K562 (cell line): ENCODE measurements around the gene MAEL. TPM values are rescaled to one million over a fixed set of nuclear protein-coding genes. Genes with fewer than 3 reads are reported as not detected.
A peak's percentile ranks its signal among the peaks of the same experiment; 100 is the strongest.

Experiments used
- ATAC-seq: fragments of 200-7000 bp; cut with Tn5 transposase; 3 replicates; pipeline ENCODE4 v1.9.1; 2020; ENCODE audit warnings: moderate library complexity
- BruUV-seq: library from RNA; stranded (reverse); fragments of 400-500 nt; replicated peaks from 2 replicates; lab custom pipeline; 2021; lab: Mats Ljungman, UMichigan
- CTCF ChIA-PET: fragments of 300-600 bp; formaldehyde crosslinking; extraction: SDS; loops from one replicate; lab custom pipeline; 2021; ENCODE audit warnings: low intra/inter-chr PET ratio; lab: Yijun Ruan, JAX
- POLR2A ChIA-PET: fragments of 300-600, 350-650 bp; sonication (Branson Sonifier 250); formaldehyde crosslinking; extraction: SDS; loops from one replicate; lab custom pipeline; 2021; ENCODE audit warnings: antibody characterized with exemption, inconsistent platforms; lab: Yijun Ruan, JAX
- DNase-seq, 4 experiments: peaks; one replicate each; pipeline versions ENCODE4 v3.0.0 to v3.0.0-alpha.2; 2011 to 2018; ENCODE audit warnings: low spot score in 3 of 4, mixed read lengths in 3 of 4; ENCODE audit errors: extremely low read depth in 1 of 4
- FAIRE-seq: peaks from 2 replicates; lab custom pipeline; 2011; peaks lifted over from hg19 to GRCh38; lab: Jason Lieb, UNC
- H2AFZ ChIP-seq: 2 replicates; pipeline ENCODE4 v1.6.0; 2011; ENCODE audit warnings: low read depth, low read length, control low read depth, inconsistent platforms
- H3K27ac ChIP-seq: fragments of 200-600 bp; 3 replicates; pipeline ENCODE4 v1.8.0; 2011; ENCODE audit warnings: low read depth, mild to moderate bottlenecking, control low read depth, inconsistent platforms, low read length, moderate library complexity, mixed read lengths; ENCODE audit errors: extremely low read depth
- H3K27me3 ChIP-seq, 2 experiments: fragments of 300-600 bp in 1 of 2; 2 replicates in 1 of 2; 3 replicates in 1 of 2; pipeline versions ENCODE4 v1.6.0 to v1.8.0; 2011; ENCODE audit warnings: inconsistent platforms in 2 of 2, low read length in 2 of 2, mild to moderate bottlenecking in 1 of 2, mixed read lengths in 1 of 2, moderate library complexity in 1 of 2; ENCODE audit not compliant: control insufficient read depth in 2 of 2, insufficient read depth in 2 of 2
- H3K36me3 ChIP-seq: fragments of 300-600 bp; 3 replicates; pipeline ENCODE4 v1.8.0; 2011; ENCODE audit warnings: mild to moderate bottlenecking, low read length, inconsistent platforms; ENCODE audit not compliant: control insufficient read depth, insufficient read depth
- H3K4me1 ChIP-seq, 2 experiments: fragments of 200-600 bp in 1 of 2; replicated peaks in 1 of 2; 2 replicates in 1 of 2; 3 replicates in 1 of 2; pipeline versions ENCODE4 v1.5.1 to v1.8.0; 2011; ENCODE audit warnings: inconsistent platforms in 2 of 2, low read length in 2 of 2, mild to moderate bottlenecking in 1 of 2, mixed read lengths in 1 of 2, moderate library complexity in 1 of 2; ENCODE audit not compliant: control insufficient read depth in 2 of 2, insufficient read depth in 2 of 2
- H3K4me2 ChIP-seq: 2 replicates; pipeline ENCODE4 v1.6.1; 2011; ENCODE audit warnings: low read length, control low read depth, inconsistent platforms, mixed read lengths; ENCODE audit not compliant: insufficient read depth
- H3K4me3 ChIP-seq: fragments of 200-600 bp; sonication (generic), shearing (Covaris generic); 2 replicates; pipeline ENCODE4 v1.5.1; 2016; ENCODE audit warnings: control low read depth, inconsistent platforms
- H3K79me2 ChIP-seq: fragments of 200-600 bp; 3 replicates; pipeline ENCODE4 v1.8.0; 2011; ENCODE audit warnings: low read length, inconsistent platforms; ENCODE audit not compliant: control insufficient read depth, insufficient read depth
- H3K9ac ChIP-seq, 2 experiments: 2 replicates each; pipeline versions ENCODE4 v1.6.0 to v1.6.1; 2011; ENCODE audit warnings: low read depth in 2 of 2, low read length in 2 of 2, control low read depth in 1 of 2, inconsistent platforms in 1 of 2, mild to moderate bottlenecking in 1 of 2, mixed read lengths in 1 of 2; ENCODE audit not compliant: insufficient read depth in 1 of 2
- H3K9me1 ChIP-seq: one replicate; pipeline ENCODE4 v1.6.0; 2011; ENCODE audit warnings: inconsistent platforms, mild to moderate bottlenecking, low read length, moderate library complexity; ENCODE audit not compliant: control insufficient read depth, insufficient read depth
- H3K9me3 ChIP-seq: replicated peaks from 2 replicates; pipeline ENCODE4 v1.5.1; 2011; ENCODE audit warnings: low read depth, low read length, inconsistent platforms; ENCODE audit not compliant: control insufficient read depth, insufficient read depth
- H4K20me1 ChIP-seq: replicated peaks from 2 replicates; pipeline ENCODE4 v1.6.1; 2011; ENCODE audit warnings: low read length, inconsistent platforms, mixed read lengths; ENCODE audit not compliant: control insufficient read depth, insufficient read depth
- CEBPB ChIP-seq: fragments of 450-650 bp; IDR thresholded peaks from 2 replicates; pipeline ENCODE4 v1.6.1; 2016; ENCODE audit warnings: missing genetic modification characterization, missing compliant biosample characterization
- CEBPG ChIP-seq, 3 experiments: fragments of 200-800 bp in 1 of 3; sonication (Bioruptor generic) in 1 of 3; sonication (generic) in 1 of 3; formaldehyde crosslinking in 1 of 3; IDR thresholded peaks in 2 of 3; conservative IDR thresholded peaks in 1 of 3; 2 replicates each; pipeline versions ENCODE4 v1.6.1 to v1.8.0; 2016 to 2022; ENCODE audit warnings: missing compliant biosample characterization in 2 of 3, missing genetic modification characterization in 2 of 3, mild to moderate bottlenecking in 1 of 3, missing genetic modification reagents in 1 of 3
- MXI1 ChIP-seq: IDR thresholded peaks from 2 replicates; pipeline ENCODE4 v1.6.1; 2011; ENCODE audit warnings: low read depth, mild to moderate bottlenecking, improper control_type of control experiment, low read length
- NFIC ChIP-seq: fragments of 450-650 bp; IDR thresholded peaks from 2 replicates; pipeline ENCODE4 v1.6.1; 2017; ENCODE audit warnings: mild to moderate bottlenecking, inconsistent platforms
- NONO ChIP-seq, 2 experiments: fragments of 200-400 bp in 1 of 2; fragments of 450-650 bp in 1 of 2; formaldehyde crosslinking in 1 of 2; IDR thresholded peaks; 2 replicates each; pipeline ENCODE4 v1.6.1; 2017; ENCODE audit warnings: low read depth in 2 of 2, mild to moderate bottlenecking in 2 of 2, moderate library complexity in 2 of 2, low read length in 1 of 2
- PHB ChIP-seq: fragments of 250-450 bp; sonication (Bioruptor Pico); IDR thresholded peaks from 2 replicates; pipeline ENCODE4 v1.5.0; 2021
- ZZZ3 ChIP-seq: fragments of 450-650 bp; IDR thresholded peaks from 2 replicates; pipeline ENCODE4 v1.6.1; 2016; ENCODE audit warnings: antibody characterized with exemption, mild to moderate bottlenecking, moderate library complexity
- WGBS: fragments of 100-300 bp; shearing (Covaris generic); methylation state at CpG from one replicate; pipeline ENCODE4 v1.1.6; 2016; ENCODE audit warnings: low coverage, mixed read lengths; ENCODE audit not compliant: insufficient coverage; ENCODE audit errors: missing lambda C conversion rate; 5-methylcytosine and 5-hydroxymethylcytosine counted together
- in situ Hi-C: fragments of 300-500 bp; cut with MboI; formaldehyde crosslinking; loops from 4 replicates; pipeline ENCODE4 v1.15.0; 2018; ENCODE audit warnings: inconsistent platforms, mixed read lengths
- intact Hi-C: fragments of 100-400 bp; cut with micrococcal nuclease; formaldehyde crosslinking; loops from 2 replicates; pipeline ENCODE4 v1.14.2; 2022
- polyA plus RNA-seq, 8 experiments: library from polyadenylated mRNA; depleted of rRNA in 4 of 8; stranded (reverse) in 5 of 8; unstranded in 3 of 8; fragments of >200 nt; fragmentation: Nextera tagmentation in 2 of 8; fragmentation: Illumina TruSeq in 1 of 8; extraction: Ambion mirVana in 2 of 8; extraction: Trizol in 1 of 8; gene quantifications; 2 replicates each; pipeline versions ENCODE4 v1.2.1 to v1.2.3, GENCODE V29; 2011 to 2014; ENCODE audit warnings: inconsistent platforms in 1 of 8, missing spikeins in 1 of 8
- total RNA-seq, 7 experiments: library from RNA; depleted of rRNA in 6 of 7; stranded (reverse); fragments of >200 nt in 6 of 7; fragmentation: Illumina TruSeq in 2 of 7; extraction: Trizol in 2 of 7; gene quantifications; 2 replicates each; pipeline versions ENCODE4 v1.2.1 to v1.2.3, GENCODE V29; 2011 to 2021; ENCODE audit warnings: low replicate concordance in 1 of 7
- TF ChIP-seq, protein P1 (sequence below): fragments of 450-650 bp; IDR thresholded peaks from 2 replicates; pipeline ENCODE4 v1.6.1; 2018; ENCODE audit not compliant: partially characterized antibody
- TF ChIP-seq, protein P2 (sequence below): sonication (generic); formaldehyde crosslinking; IDR thresholded peaks from 2 replicates; pipeline ENCODE4 v1.8.0; 2022; ENCODE audit warnings: missing genetic modification reagents, mild to moderate bottlenecking, borderline replicate concordance

MAEL gene
- total and polyA plus RNA-seq, 9 of the 15 experiments (the other 6 are each of a cell fraction or from before 2014, with no cell fraction given) = 0.11 to 1.9 (median 0.75) TPM

- no peak for DNase-seq
- H3K27me3 ChIP-seq = no peaks in the 10 kb centered on the region; a peak in 3 of 5 replicates
- FAIRE-seq = no peak
- ATAC-seq = no peak
- TF ChIP-seq CEBPB (tag) (peak; percentile 65), CEBPG (CRISPR knock-in tag; IDR thresholded peaks at IDR 0.05) (no peak), CEBPG (tag; conservative IDR thresholded peaks at IDR 0.05 in 1 of 2, IDR thresholded peaks at IDR 0.05 in 1 of 2) (peak in 1 of 2 experiments; percentile 32; a peak in 1 of 4 replicates), NONO (IDR thresholded peaks at IDR 0.05; ENCODE audit: low read depth in 2 of 2, low read length in 1 of 2) (no peak)
- in situ Hi-C loops = no loop called here
- no peaks in the 10 kb centered on the region for H3K79me2 ChIP-seq
- no peak overlapping the region for H3K27ac ChIP-seq
- H3K9ac ChIP-seq = no peak overlapping the region
- intact Hi-C loops = no loop called here
- ChIA-PET POLR2A (interaction anchor here (0.6 kb wide), 1 partner anchor 161 kb away, joined by 3 read pairs; no protein-coding TSS in a partner anchor), CTCF (no interaction called here)
- H3K9me3 ChIP-seq = no peaks in the 10 kb centered on the region
- no peak overlapping the region for H3K4me3 ChIP-seq
- BruUV-seq = no TSS peak
- no peak overlapping the region for H2AFZ ChIP-seq
- H3K4me2 ChIP-seq = no peak overlapping the region
- no peaks in the 10 kb centered on the region for H3K4me1 ChIP-seq
- H3K36me3 ChIP-seq = no peaks in the 10 kb centered on the region
- WGBS = 3% methylated on average over 6 of the region's 6 CpGs
- no peaks in the 10 kb centered on the region for H3K9me1 ChIP-seq
- no peaks in the 10 kb centered on the region for H4K20me1 ChIP-seq
Observed at GRCh38 chr1:167016100-167016750, 27.1 kb downstream of the MAEL start.

DNA sequence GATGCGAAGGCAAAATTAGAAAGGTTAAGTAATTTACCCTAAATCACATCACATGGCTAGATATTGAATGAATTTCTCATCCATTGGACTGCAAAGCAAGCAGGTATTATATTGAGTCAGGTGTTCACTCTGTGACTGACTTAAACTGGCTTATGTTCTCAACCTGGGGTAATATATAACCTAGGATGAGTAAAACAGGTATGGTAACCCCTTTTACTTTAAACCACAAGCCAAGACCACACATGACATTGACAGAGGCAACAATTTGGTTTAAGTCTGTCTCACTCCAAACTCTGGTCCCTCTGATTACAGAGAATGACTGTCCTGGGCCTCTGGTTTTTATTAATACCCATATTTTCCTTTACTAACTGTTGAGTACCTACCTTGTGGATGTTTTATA, 33.3 kb downstream of the MAEL start:
- POLR2A ChIA-PET = interaction anchor here (0.7 kb wide), 1 partner anchor 31 kb away, joined by 4 read pairs; no protein-coding TSS in a partner anchor
- BruUV-seq = no TSS peak
- Histone ChIP-seq H3K4me1 (no peaks in the 10 kb centered on the region), H3K36me3 (no peaks in the 10 kb centered on the region), H3K9me3 (no peaks in the 10 kb centered on the region), H3K79me2 (no peaks in the 10 kb centered on the region), H3K27me3 (no peaks in the 10 kb centered on the region; a peak in 1 of 5 replicates), H3K9me1 (no peaks in the 10 kb centered on the region), H2AFZ (no peak overlapping the region), H4K20me1 (no peaks in the 10 kb centered on the region), H3K4me3 (no peak overlapping the region), H3K4me2 (no peak overlapping the region), H3K9ac (no peak overlapping the region), H3K27ac (no peak overlapping the region)
- FAIRE-seq (no peak), ATAC-seq (no peak), DNase-seq (no peak)
- 4% methylated on average over 1 of the region's 1 CpG for WGBS
- intact Hi-C loops = no loop called here
- in situ Hi-C loops = no loop called here
- CTCF ChIA-PET = no interaction called here
- TF ChIP-seq, protein P1, sequence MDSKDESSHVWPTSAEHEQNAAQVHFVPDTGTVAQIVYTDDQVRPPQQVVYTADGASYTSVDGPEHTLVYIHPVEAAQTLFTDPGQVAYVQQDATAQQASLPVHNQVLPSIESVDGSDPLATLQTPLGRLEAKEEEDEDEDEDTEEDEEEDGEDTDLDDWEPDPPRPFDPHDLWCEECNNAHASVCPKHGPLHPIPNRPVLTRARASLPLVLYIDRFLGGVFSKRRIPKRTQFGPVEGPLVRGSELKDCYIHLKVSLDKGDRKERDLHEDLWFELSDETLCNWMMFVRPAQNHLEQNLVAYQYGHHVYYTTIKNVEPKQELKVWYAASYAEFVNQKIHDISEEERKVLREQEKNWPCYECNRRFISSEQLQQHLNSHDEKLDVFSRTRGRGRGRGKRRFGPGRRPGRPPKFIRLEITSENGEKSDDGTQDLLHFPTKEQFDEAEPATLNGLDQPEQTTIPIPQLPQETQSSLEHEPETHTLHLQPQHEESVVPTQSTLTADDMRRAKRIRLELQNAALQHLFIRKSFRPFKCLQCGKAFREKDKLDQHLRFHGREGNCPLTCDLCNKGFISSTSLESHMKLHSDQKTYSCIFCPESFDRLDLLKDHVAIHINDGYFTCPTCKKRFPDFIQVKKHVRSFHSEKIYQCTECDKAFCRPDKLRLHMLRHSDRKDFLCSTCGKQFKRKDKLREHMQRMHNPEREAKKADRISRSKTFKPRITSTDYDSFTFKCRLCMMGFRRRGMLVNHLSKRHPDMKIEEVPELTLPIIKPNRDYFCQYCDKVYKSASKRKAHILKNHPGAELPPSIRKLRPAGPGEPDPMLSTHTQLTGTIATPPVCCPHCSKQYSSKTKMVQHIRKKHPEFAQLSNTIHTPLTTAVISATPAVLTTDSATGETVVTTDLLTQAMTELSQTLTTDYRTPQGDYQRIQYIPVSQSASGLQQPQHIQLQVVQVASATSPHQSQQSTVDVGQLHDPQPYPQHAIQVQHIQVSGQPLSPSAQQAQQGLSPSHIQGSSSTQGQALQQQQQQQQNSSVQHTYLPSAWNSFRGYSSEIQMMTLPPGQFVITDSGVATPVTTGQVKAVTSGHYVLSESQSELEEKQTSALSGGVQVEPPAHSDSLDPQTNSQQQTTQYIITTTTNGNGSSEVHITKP = no peak
- no peak for TF ChIP-seq ZZZ3
- no peak for TF ChIP-seq MXI1
- TF ChIP-seq, protein P2, sequence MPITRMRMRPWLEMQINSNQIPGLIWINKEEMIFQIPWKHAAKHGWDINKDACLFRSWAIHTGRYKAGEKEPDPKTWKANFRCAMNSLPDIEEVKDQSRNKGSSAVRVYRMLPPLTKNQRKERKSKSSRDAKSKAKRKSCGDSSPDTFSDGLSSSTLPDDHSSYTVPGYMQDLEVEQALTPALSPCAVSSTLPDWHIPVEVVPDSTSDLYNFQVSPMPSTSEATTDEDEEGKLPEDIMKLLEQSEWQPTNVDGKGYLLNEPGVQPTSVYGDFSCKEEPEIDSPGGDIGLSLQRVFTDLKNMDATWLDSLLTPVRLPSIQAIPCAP (CRISPR knock-in tag) = no peak
- TF ChIP-seq PHB (CRISPR knock-in tag) = no peak
- TF ChIP-seq NFIC = no peak
